ENCODE results near the gene GPS1. TPM values are rescaled to one million over a fixed set of nuclear protein-coding genes. Genes with fewer than 3 reads are reported as not detected.

Gene GPS1
- total RNA-seq, 3 donors from 2014 or later, result 68.8 to 95.4 (median 94.4) TPM

DNA sequence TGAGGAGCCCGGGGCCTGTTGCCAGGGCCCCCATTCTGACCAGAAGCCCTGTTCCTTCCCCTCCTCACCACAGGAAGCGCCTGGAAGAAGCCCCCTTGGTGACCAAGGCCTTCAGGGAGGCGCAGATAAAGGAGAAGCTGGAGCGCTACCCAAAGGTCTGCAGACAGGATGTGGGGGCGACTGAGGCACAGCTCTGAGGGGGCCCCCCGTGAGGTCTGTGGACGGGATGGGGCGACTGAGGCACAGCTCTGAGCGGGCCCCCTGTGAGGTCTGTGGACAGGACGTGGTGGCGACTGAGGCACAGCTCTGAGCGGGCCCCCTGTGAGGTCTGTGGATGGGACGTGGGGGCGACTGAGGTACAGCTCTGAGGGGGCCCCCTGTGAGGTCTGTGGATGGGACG, 42.3 kb upstream of the GPS1 start:
- DNase-seq (ENCODE audit: low spot score in 2 of 2), result no peak
- Histone ChIP-seq H3K9me3 (no peaks in the 10 kb centered on the region), H3K4me3 (no peak overlapping the region), H3K4me1 (no peaks in the 10 kb centered on the region), H3K27ac (no peak overlapping the region), H3K36me3 (no peaks in the 10 kb centered on the region), H3K27me3 (no peaks in the 10 kb centered on the region)
- no peak for TF ChIP-seq POLR2AphosphoS5 (IDR thresholded peaks at IDR 0.05)
- TF ChIP-seq, protein P1, sequence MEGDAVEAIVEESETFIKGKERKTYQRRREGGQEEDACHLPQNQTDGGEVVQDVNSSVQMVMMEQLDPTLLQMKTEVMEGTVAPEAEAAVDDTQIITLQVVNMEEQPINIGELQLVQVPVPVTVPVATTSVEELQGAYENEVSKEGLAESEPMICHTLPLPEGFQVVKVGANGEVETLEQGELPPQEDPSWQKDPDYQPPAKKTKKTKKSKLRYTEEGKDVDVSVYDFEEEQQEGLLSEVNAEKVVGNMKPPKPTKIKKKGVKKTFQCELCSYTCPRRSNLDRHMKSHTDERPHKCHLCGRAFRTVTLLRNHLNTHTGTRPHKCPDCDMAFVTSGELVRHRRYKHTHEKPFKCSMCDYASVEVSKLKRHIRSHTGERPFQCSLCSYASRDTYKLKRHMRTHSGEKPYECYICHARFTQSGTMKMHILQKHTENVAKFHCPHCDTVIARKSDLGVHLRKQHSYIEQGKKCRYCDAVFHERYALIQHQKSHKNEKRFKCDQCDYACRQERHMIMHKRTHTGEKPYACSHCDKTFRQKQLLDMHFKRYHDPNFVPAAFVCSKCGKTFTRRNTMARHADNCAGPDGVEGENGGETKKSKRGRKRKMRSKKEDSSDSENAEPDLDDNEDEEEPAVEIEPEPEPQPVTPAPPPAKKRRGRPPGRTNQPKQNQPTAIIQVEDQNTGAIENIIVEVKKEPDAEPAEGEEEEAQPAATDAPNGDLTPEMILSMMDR (IDR thresholded peaks at IDR 0.05), result no peak
- TF ChIP-seq POLR2A (IDR thresholded peaks at IDR 0.05), result no peak
- intact Hi-C loops (cut with DNase I; ENCODE audit: low total_unique reads), result loop anchor here (5.0 kb wide), 1 partner anchor 117 kb away; the partner anchor contains the start of genes ALYREF and ANAPC11

DNA sequence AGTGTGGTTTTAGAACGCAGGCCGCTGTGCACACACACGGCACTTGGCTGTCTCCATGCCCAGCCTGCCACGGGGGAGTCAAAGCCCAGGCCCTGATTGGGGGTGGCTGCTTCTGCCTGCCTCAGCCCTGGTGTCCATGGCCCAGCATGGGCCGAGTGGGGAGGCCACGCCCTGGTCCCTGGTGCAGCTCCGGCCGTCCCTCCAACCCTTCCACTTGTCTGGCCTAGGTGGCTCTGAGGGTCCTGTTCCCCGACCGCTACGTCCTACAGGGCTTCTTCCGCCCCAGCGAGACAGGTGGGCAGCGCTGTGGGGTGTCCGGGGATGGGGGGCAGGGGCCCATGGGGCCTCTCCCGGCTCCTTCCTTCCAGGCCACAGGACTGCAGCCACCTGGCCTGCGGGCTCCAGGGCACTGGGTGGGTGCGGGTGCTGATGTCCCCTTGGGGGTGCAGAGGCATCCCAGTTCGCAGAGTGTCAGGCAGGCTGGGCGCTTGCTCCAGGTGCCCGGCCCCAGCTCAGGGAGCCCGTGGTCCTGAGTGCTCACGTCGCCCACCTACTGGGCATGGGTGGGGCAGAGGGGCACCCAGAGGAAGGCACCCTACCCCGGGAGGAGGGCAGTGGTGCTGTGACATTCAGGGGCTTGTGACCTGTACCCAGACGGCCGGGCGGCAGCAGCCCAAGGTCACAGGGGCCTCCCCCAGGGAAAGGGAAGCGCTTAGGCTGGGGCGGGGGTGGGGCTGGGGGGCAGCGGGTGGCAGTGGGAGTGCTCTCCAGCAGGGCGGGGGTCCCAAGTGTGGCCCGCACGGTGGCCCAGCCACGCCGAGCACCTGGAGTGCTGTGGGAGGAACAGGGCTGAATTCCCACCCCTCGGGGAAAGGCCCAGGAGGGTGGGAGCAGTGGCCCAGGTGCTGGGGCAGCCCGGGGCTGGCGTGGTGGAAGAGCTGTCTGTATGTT, 40.8 kb upstream of the GPS1 start:
- Histone ChIP-seq H3K4me1 (no peaks in the 10 kb centered on the region), H3K9me3 (no peaks in the 10 kb centered on the region), H3K27ac (no peak overlapping the region), H3K27me3 (no peaks in the 10 kb centered on the region), H3K36me3 (no peaks in the 10 kb centered on the region), H3K4me3 (no peak overlapping the region)
- DNase-seq (ENCODE audit: low spot score in 2 of 2), result no peak
- TF ChIP-seq, protein P1 (IDR thresholded peaks at IDR 0.05), result no peak
- no peak for TF ChIP-seq POLR2AphosphoS5 (IDR thresholded peaks at IDR 0.05)
- TF ChIP-seq POLR2A (IDR thresholded peaks at IDR 0.05), result no peak
- intact Hi-C loops (cut with DNase I; ENCODE audit: low total_unique reads), result no loop called here

DNA sequence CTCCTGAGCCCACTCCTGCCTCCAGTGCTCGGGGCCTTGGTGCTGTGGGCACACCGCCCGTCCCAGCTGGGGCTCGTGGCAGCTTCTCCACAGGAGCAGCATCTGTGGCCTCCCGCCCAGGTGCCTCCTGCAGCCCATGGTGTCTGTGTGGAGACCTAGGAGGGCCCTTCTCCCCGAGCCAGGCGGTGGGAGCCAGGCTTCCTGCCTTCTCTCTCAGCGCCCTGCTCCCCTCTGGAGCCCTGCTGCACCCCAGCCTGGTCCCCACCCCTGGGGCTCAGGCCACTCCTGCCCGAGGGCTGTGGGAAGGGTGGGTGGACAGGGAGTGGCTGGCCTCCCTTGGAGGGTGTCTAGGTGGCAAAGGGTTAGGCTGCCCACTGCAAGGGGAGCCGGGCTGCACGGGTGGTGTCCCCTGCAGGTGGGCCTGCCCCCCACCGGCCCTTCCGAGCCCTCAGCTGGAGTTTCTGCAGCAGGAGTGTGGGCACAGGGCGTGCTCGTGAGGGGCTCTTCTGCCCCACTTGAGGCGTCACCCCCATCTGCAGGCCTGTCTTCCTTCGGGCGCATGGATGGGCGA, 40.0 kb upstream of the GPS1 start:
- Histone ChIP-seq H3K27ac (no peak overlapping the region), H3K4me1 (no peaks in the 10 kb centered on the region), H3K36me3 (no peaks in the 10 kb centered on the region), H3K4me3 (no peak overlapping the region), H3K27me3 (no peaks in the 10 kb centered on the region), H3K9me3 (no peaks in the 10 kb centered on the region)
- no peak for DNase-seq (ENCODE audit: low spot score in 2 of 2)
- TF ChIP-seq, protein P1 (IDR thresholded peaks at IDR 0.05), result no peak
- TF ChIP-seq POLR2AphosphoS5 (IDR thresholded peaks at IDR 0.05) (no peak), POLR2A (IDR thresholded peaks at IDR 0.05) (no peak)
- intact Hi-C loops (cut with DNase I; ENCODE audit: low total_unique reads), result no loop called here

DNA sequence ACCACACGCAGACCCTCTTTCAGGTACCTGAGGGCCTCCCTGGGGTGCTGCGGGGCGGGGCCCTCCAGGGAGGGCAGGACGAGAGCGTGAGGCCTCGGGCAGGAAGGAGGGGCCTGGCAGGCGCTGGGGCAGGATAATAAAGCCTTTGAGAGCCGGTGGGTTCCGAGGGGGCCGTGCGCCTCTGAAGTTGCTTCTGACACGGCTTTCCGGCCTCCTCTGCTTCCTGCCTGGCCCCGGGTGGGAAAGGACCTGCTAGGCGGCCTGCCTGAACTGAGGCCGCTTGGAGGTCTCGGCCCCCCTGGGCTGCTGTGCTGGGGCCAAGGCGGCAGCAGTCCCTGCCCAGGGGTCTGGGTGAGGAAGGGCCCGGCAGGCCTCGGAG, 39.4 kb upstream of the GPS1 start:
- no peaks in the 10 kb centered on the region for H3K9me3 ChIP-seq
- no peaks in the 10 kb centered on the region for H3K27me3 ChIP-seq
- no peaks in the 10 kb centered on the region for H3K4me1 ChIP-seq
- DNase-seq (ENCODE audit: low spot score in 2 of 2), result no peak
- TF ChIP-seq POLR2AphosphoS5 (IDR thresholded peaks at IDR 0.05), result no peak
- TF ChIP-seq, protein P1 (IDR thresholded peaks at IDR 0.05), result no peak
- no peak for TF ChIP-seq POLR2A (IDR thresholded peaks at IDR 0.05)
- no peaks in the 10 kb centered on the region for H3K36me3 ChIP-seq
- intact Hi-C loops (cut with DNase I; ENCODE audit: low total_unique reads), result no loop called here
- no peak overlapping the region for H3K4me3 ChIP-seq
- peak overlapping the region in 1 of 2 donors; percentile 68 for H3K27ac ChIP-seq
